ENCODE data around the gene PIM2. TPM values are rescaled to one million over a fixed set of nuclear protein-coding genes. Genes with fewer than 3 reads are reported as not detected.
A peak's percentile ranks its signal among the peaks of the same experiment; 100 is the strongest.

PIM2 gene
- 6.9 TPM for polyA plus RNA-seq (2013, experiment 1 of 2)
- polyA plus RNA-seq (2013, experiment 2 of 2) = 7.1 TPM

DNA sequence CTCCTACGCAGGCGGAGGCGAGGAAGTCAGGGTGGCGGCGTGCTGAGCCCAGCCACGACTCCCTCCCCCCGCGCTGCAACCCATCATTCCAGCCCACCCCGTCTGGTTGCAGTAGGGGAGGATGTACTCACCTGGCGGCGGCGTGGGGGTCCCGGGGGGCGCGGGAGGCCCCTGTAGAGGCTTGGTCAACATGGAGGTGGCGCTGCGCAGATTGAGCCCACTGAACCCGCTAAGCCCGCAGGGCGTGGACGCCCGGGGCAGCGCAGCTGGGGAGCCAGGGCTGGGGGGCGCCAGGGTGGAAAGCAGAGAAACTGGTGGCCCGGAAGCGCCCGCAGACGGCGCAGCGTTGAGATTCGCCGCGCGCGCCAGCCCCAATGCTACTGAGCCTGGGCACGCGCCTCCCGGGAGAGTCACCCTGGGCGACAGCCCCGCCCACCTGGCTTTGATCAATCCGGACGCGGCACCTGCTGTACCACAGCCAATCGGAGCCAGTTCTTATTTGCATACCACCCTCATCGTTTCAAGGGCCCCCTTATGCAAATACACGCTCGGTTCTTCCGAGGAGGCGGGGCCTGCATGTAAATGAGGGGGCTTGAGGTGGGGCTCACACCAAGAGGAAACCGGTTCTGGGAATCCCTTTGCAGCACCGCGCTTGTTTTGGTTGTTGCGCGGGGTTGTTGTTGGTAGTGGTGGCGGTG is at the start of gene PIM2:
TSS of gene PIM2 (minus strand) at position 382 of the 698 bp plus-strand sequence. CDS start at position 192, 190 bp downstream.
- WGBS, 2 experiments (ENCODE audit: insufficient coverage in 2 of 2) = 0% methylated on average over 9 of the region's 55 CpGs; no CpG with 5 or more reads in 1 of the 2 experiments

GRCh38 chrX:48968377-48968776 is 49.6 kb upstream of the PIM2 start:
- H3K4me1 ChIP-seq (ENCODE audit: control insufficient read depth, insufficient read depth, low read length, poor library complexity, severe bottlenecking) = peaks cover 8% of the 10 kb centered on the region
- peaks cover 9% of the 10 kb centered on the region for H3K36me3 ChIP-seq (ENCODE audit: control insufficient read depth, insufficient read depth, low read length)
- no peak overlapping the region for H3K4me3 ChIP-seq (ENCODE audit: extremely low read depth, insufficient read depth, low read length, poor library complexity, severe bottlenecking)
- no peaks in the 10 kb centered on the region for H3K9me3 ChIP-seq (ENCODE audit: control insufficient read depth, low read length)
- H3K27ac ChIP-seq (ENCODE audit: low read depth, low read length, severe bottlenecking) = no peak overlapping the region
- WGBS, 2 experiments (ENCODE audit: insufficient coverage in 2 of 2) = no CpG with 5 or more reads among the region's 1 CpG

More for the DNA sequence above, at the start of gene PIM2:
- no peaks in the 10 kb centered on the region for H3K9me3 ChIP-seq (ENCODE audit: control insufficient read depth, low read length)
- peak within 1 kb of the TSS; percentile 52 for H3K4me3 ChIP-seq (ENCODE audit: extremely low read depth, insufficient read depth, low read length, poor library complexity, severe bottlenecking)
- H3K4me1 ChIP-seq (ENCODE audit: control insufficient read depth, insufficient read depth, low read length, poor library complexity, severe bottlenecking) = peaks cover 16% of the 10 kb centered on the region
- peaks cover 18% of the 10 kb centered on the region for H3K36me3 ChIP-seq (ENCODE audit: control insufficient read depth, insufficient read depth, low read length)
- peak within 1 kb of the TSS; percentile 80 for H3K27ac ChIP-seq (ENCODE audit: low read depth, low read length, severe bottlenecking)

- H3K36me3 ChIP-seq (ENCODE audit: control insufficient read depth, insufficient read depth, low read length) = peaks cover 9% of the 10 kb centered on the region
- H3K27ac ChIP-seq (ENCODE audit: low read depth, low read length, severe bottlenecking) = no peak overlapping the region
- no peaks in the 10 kb centered on the region for H3K9me3 ChIP-seq (ENCODE audit: control insufficient read depth, low read length)
- no peak overlapping the region for H3K4me3 ChIP-seq (ENCODE audit: extremely low read depth, insufficient read depth, low read length, poor library complexity, severe bottlenecking)
- 88 to 98% methylated on average over 4 to 6 of the region's 15 CpGs for WGBS, 2 experiments (ENCODE audit: insufficient coverage in 2 of 2)
- peaks cover 14% of the 10 kb centered on the region for H3K4me1 ChIP-seq (ENCODE audit: control insufficient read depth, insufficient read depth, low read length, poor library complexity, severe bottlenecking)
Measured at GRCh38 chrX:48966796-48967579, 48.2 kb upstream of the PIM2 start.

DNA sequence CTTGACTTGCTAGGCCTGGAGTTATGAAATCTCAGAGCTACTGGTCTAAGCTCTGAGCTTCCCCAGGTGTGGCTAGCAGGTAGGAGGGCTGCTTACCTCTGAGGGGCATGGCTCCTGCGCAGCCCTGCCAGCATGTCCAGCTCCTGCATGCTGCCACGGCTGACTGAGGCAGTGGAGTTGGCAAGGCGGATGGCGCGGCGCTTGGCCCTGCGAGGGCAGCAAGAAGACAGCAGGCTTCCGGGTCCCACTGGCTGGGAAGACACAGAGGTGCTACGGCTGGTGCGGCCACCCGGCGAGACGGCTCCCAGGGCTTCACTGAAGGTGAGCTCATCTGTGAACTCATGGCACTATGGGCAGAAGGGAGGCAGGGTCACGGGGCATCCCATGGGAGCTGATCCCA is 47.1 kb upstream of the PIM2 start:
- 96 to 98% methylated on average over 8 to 14 of the region's 14 CpGs for WGBS, 2 experiments (ENCODE audit: insufficient coverage in 2 of 2)
- Histone ChIP-seq H3K4me1 (ENCODE audit: control insufficient read depth, insufficient read depth, low read length, poor library complexity, severe bottlenecking) (peaks cover 14% of the 10 kb centered on the region), H3K36me3 (ENCODE audit: control insufficient read depth, insufficient read depth, low read length) (peaks cover 9% of the 10 kb centered on the region), H3K9me3 (ENCODE audit: control insufficient read depth, low read length) (no peaks in the 10 kb centered on the region), H3K4me3 (ENCODE audit: extremely low read depth, insufficient read depth, low read length, poor library complexity, severe bottlenecking) (no peak overlapping the region), H3K27ac (ENCODE audit: low read depth, low read length, severe bottlenecking) (no peak overlapping the region)

DNA sequence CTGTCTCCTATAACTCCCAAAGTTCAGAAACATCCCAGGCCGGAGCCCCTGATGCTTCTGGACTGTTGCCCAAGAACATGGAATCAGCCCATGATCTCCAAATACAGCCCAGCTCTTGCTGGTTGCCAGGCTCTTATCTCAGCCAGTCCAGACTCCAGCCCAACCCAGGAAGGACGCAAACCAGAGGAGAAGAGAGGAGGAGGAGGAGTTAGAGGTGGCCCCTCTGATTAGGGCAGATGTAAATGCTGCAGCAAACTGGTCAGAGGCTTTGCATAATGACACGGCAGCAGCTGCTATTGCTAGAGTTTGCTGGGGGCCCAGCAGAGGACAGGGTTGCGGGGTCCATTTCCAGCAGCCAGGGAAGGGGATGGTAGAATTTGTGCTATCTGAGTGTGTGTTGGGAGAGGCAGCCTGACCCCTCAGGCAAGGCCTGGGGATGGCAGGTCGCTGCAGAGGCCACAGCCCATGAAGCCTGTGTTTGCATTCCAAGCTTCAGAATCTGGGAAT is 42.8 kb upstream of the PIM2 start:
- H3K36me3 ChIP-seq (ENCODE audit: control insufficient read depth, insufficient read depth, low read length) = peaks cover 9% of the 10 kb centered on the region
- no peak overlapping the region for H3K4me3 ChIP-seq (ENCODE audit: extremely low read depth, insufficient read depth, low read length, poor library complexity, severe bottlenecking)
- H3K9me3 ChIP-seq (ENCODE audit: control insufficient read depth, low read length) = no peaks in the 10 kb centered on the region
- H3K27ac ChIP-seq (ENCODE audit: low read depth, low read length, severe bottlenecking) = peak overlapping the region; percentile 59
- peaks cover 5% of the 10 kb centered on the region for H3K4me1 ChIP-seq (ENCODE audit: control insufficient read depth, insufficient read depth, low read length, poor library complexity, severe bottlenecking)
- 38 to 71% methylated on average over 2 to 3 of the region's 5 CpGs for WGBS, 2 experiments (ENCODE audit: insufficient coverage in 2 of 2)

DNA sequence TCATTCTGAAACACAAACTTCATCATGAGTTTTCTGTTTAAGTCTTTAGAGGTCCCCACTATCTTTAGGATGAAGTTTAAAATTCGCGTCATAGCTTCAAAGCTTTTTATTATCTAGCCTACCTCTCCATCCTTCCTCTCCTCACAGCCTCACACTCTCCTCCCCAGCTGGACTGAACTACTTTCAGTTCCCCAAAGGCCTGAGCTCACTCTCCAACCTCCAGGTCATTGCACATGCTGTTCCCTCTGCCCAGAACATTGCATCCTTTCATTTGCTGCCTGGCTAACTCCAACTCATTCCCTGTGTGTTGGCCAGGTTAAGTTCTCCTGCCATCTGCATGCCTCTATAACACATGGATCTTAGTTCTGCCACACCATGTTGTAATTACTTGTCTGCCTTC is 41.5 kb upstream of the PIM2 start:
- WGBS, 2 experiments (ENCODE audit: insufficient coverage in 2 of 2) = no CpG with 5 or more reads among the region's 2 CpGs
- H3K27ac ChIP-seq (ENCODE audit: low read depth, low read length, severe bottlenecking) = no peak overlapping the region

GRCh38 chrX:48958635-48959094 is 39.8 kb upstream of the PIM2 start:
- H3K36me3 ChIP-seq (ENCODE audit: control insufficient read depth, insufficient read depth, low read length) = peaks cover 18% of the 10 kb centered on the region
- H3K27ac ChIP-seq (ENCODE audit: low read depth, low read length, severe bottlenecking) = peak overlapping the region; percentile 100
- no peaks in the 10 kb centered on the region for H3K9me3 ChIP-seq (ENCODE audit: control insufficient read depth, low read length)
- 3 to 4% methylated on average over 9 to 11 of the region's 21 CpGs for WGBS, 2 experiments (ENCODE audit: insufficient coverage in 2 of 2)
- H3K4me1 ChIP-seq (ENCODE audit: control insufficient read depth, insufficient read depth, low read length, poor library complexity, severe bottlenecking) = peaks cover 5% of the 10 kb centered on the region
- peak overlapping the region; percentile 52 for H3K4me3 ChIP-seq (ENCODE audit: extremely low read depth, insufficient read depth, low read length, poor library complexity, severe bottlenecking)

More for the DNA sequence above, 41.5 kb upstream of the PIM2 start:
- Histone ChIP-seq H3K4me1 (ENCODE audit: control insufficient read depth, insufficient read depth, low read length, poor library complexity, severe bottlenecking) (peaks cover 5% of the 10 kb centered on the region), H3K4me3 (ENCODE audit: extremely low read depth, insufficient read depth, low read length, poor library complexity, severe bottlenecking) (no peak overlapping the region), H3K9me3 (ENCODE audit: control insufficient read depth, low read length) (no peaks in the 10 kb centered on the region), H3K36me3 (ENCODE audit: control insufficient read depth, insufficient read depth, low read length) (peaks cover 11% of the 10 kb centered on the region)

DNA sequence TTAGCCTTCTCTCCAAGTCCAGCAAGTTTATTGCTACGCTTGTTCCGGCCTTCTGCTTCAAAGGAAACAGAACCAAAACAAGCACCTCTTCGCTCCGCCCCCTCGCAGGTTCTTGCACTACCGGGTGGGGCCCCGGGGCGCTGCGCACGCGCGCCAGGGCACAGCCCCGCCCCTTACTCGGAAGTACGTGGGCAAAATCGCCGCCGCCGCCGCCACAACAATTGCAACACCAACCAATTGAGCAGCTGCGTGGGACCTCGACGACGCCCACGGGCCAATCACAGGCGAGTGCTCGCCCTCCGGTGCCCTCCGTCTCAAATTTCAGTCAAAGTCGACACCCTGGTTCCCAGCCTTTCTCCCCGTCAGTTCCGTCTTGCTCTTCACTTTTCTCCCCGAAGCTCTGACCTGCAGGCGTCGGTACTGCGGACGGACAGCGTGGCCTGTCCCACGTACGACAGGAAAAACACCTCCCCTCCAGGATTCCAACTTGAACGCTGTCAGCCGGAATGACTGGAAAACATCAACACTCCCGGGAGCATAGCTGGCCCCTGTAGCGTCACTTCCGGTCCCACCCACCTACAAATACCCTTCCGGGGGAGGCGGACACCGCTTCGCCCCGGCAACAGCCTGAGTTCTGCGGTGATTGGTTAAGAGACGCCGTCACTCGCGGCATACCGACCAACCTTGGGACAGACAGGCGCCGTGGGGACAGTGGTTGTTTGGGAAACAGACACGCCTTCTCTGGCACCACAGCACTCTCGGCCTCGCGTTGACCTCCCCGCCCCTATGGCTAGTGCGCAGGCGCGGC is 39.2 kb upstream of the PIM2 start:
- WGBS, 2 experiments (ENCODE audit: insufficient coverage in 2 of 2) = 0% methylated on average over 12 to 29 of the region's 66 CpGs
- Histone ChIP-seq H3K9me3 (ENCODE audit: control insufficient read depth, low read length) (no peaks in the 10 kb centered on the region), H3K4me1 (ENCODE audit: control insufficient read depth, insufficient read depth, low read length, poor library complexity, severe bottlenecking) (peaks cover 5% of the 10 kb centered on the region), H3K4me3 (ENCODE audit: extremely low read depth, insufficient read depth, low read length, poor library complexity, severe bottlenecking) (peak overlapping the region; percentile 52), H3K27ac (ENCODE audit: low read depth, low read length, severe bottlenecking) (peak overlapping the region; percentile 100), H3K36me3 (ENCODE audit: control insufficient read depth, insufficient read depth, low read length) (peaks cover 18% of the 10 kb centered on the region)

- H3K4me3 ChIP-seq (ENCODE audit: extremely low read depth, insufficient read depth, low read length, poor library complexity, severe bottlenecking) = peak within 1 kb of the TSS; percentile 52
- H3K27ac ChIP-seq (ENCODE audit: low read depth, low read length, severe bottlenecking) = peak within 1 kb of the TSS; percentile 100
- no peaks in the 10 kb centered on the region for H3K9me3 ChIP-seq (ENCODE audit: control insufficient read depth, low read length)
- peaks cover 20% of the 10 kb centered on the region for H3K36me3 ChIP-seq (ENCODE audit: control insufficient read depth, insufficient read depth, low read length)
- peaks cover 3% of the 10 kb centered on the region for H3K4me1 ChIP-seq (ENCODE audit: control insufficient read depth, insufficient read depth, low read length, poor library complexity, severe bottlenecking)
- 0% methylated on average over 2 of the region's 53 CpGs; no CpG with 5 or more reads in 1 of the 2 experiments for WGBS, 2 experiments (ENCODE audit: insufficient coverage in 2 of 2)
Measured at GRCh38 chrX:48957477-48957826, 38.6 kb upstream of the PIM2 start, which contains the start of gene OTUD5. OTUD5 (minus strand) TSS chrX:48957607; CDS start chrX:48957570, 37 bp downstream.

Measured in mesodermal cell (in vitro differentiated cells).